ENCODE data around the gene NLE1.
A peak's percentile ranks its signal among the peaks of the same experiment; 100 is the strongest.
"Not testable (repeated sequence)": the region's sequence is repeated elsewhere in the genome, so short reads cannot be mapped to it uniquely, and the experiment has no call there.

The NLE1 gene

GRCh38 chr17:35141681-35142466 is at the start of gene NLE1:
TSS of gene NLE1 (minus strand) at chr17:35142303. CDS start at chr17:35142275, 28 bp downstream.
- DNase-seq: peak; percentile 79 to 87 (median 84)

- no peak for DNase-seq
These were observed 49.0 kb upstream of the NLE1 start for GRCh38 chr17:35191001-35191695.

GRCh38 chr17:35189291-35189690 is 47.2 kb upstream of the NLE1 start:
- DNase-seq: no peak

GRCh38 chr17:35188111-35188510 is 46.0 kb upstream of the NLE1 start:
- DNase-seq: peak in 1 of 3 experiments; percentile 10

- no peak for DNase-seq
These were observed 45.4 kb upstream of the NLE1 start for GRCh38 chr17:35187481-35187880.

GRCh38 chr17:35185849-35186248 is 43.7 kb upstream of the NLE1 start:
- peak in 1 of 3 experiments; percentile 5 for DNase-seq

GRCh38 chr17:35184274-35184673 is 42.2 kb upstream of the NLE1 start:
- no peak for DNase-seq

GRCh38 chr17:35183332-35183731 is 41.2 kb upstream of the NLE1 start:
- no peak for DNase-seq

- not testable (repeated sequence) for DNase-seq
These were observed 37.3 kb upstream of the NLE1 start for GRCh38 chr17:35179379-35179778.

GRCh38 chr17:35176897-35177296 is 34.8 kb upstream of the NLE1 start:
- DNase-seq: no peak

GRCh38 chr17:35175638-35176415 is 33.7 kb upstream of the NLE1 start:
- no peak for DNase-seq

GRCh38 chr17:35174835-35175334 is 32.8 kb upstream of the NLE1 start:
- no peak for DNase-seq

- not testable (repeated sequence) for DNase-seq
These were observed 30.2 kb upstream of the NLE1 start for GRCh38 chr17:35172321-35172720.

- no peak for DNase-seq
These were observed 29.7 kb upstream of the NLE1 start for GRCh38 chr17:35171834-35172233.

GRCh38 chr17:35170968-35171771 is 29.1 kb upstream of the NLE1 start:
- DNase-seq: peak in 2 of 3 experiments; percentile 6 to 27

GRCh38 chr17:35169835-35170363 is 27.8 kb upstream of the NLE1 start:
- DNase-seq: no peak

GRCh38 chr17:35167666-35168065 is 25.6 kb upstream of the NLE1 start:
- no peak for DNase-seq

- DNase-seq: no peak
These were observed 24.9 kb upstream of the NLE1 start for GRCh38 chr17:35167046-35167445.

GRCh38 chr17:35166526-35166925 is 24.4 kb upstream of the NLE1 start:
- no peak for DNase-seq

- no peak for DNase-seq
These were observed 22.6 kb upstream of the NLE1 start for GRCh38 chr17:35164716-35165115.

- no peak for DNase-seq
These were observed 21.8 kb upstream of the NLE1 start for GRCh38 chr17:35163886-35164285.

- DNase-seq: no peak
These were observed 20.7 kb upstream of the NLE1 start for GRCh38 chr17:35162755-35163154.

All from NCI-H1417 (cell line).